IMR-90 (cell line): Measurements from ENCODE around the gene NINJ2. TPM values are rescaled to one million over a fixed set of nuclear protein-coding genes. Genes with fewer than 3 reads are reported as not detected.

Experiments used
- ATAC-seq: fragments of 200-7000 bp; cut with Tn5 transposase; 2 replicates; pipeline ENCODE4 v1.9.1; 2020; ENCODE audit warnings: low read depth, mild to moderate bottlenecking, moderate library complexity
- BruUV-seq: library from RNA; stranded (reverse); fragments of 400-500 nt; replicated peaks from 2 replicates; lab custom pipeline; 2021; lab: Mats Ljungman, UMichigan
- CTCF ChIA-PET: fragments of 300-600 bp; formaldehyde crosslinking; extraction: SDS; loops from one replicate; lab custom pipeline; 2021; ENCODE audit warnings: antibody characterized with exemption; lab: Yijun Ruan, JAX
- POLR2A ChIA-PET: fragments of 300-600 bp; sonication (Branson Sonifier 250); formaldehyde crosslinking; loops from one replicate; lab custom pipeline; 2022; ENCODE audit warnings: antibody characterized with exemption; ENCODE audit not compliant: unreplicated experiment; lab: Charles Lee
- DNase-seq: peaks from one replicate; pipeline ENCODE4 v3.0.0; 2013
- H2AFZ ChIP-seq: replicated peaks from 2 replicates; pipeline ENCODE3; 2013; ENCODE audit warnings: low read length, mild to moderate bottlenecking; ENCODE audit not compliant: poor library complexity
- H2AK5ac ChIP-seq: 2 replicates; pipeline ENCODE4 v1.6.1; 2013; ENCODE audit warnings: low read depth, low read length, inconsistent platforms
- H2AK9ac ChIP-seq: replicated peaks from 2 replicates; pipeline ENCODE3; 2013; ENCODE audit warnings: mild to moderate bottlenecking, low read depth, low read length, moderate library complexity; ENCODE audit not compliant: poor library complexity
- H2BK120ac ChIP-seq: 2 replicates; pipeline ENCODE4 v1.6.1; 2013; ENCODE audit warnings: low read depth, low read length, inconsistent platforms
- H2BK15ac ChIP-seq: 3 replicates; pipeline ENCODE4 v1.6.1; 2013; ENCODE audit warnings: low read depth, low read length, inconsistent platforms
- H2BK20ac ChIP-seq: 2 replicates; pipeline ENCODE4 v1.6.1; 2013; ENCODE audit warnings: low read depth, mild to moderate bottlenecking, inconsistent platforms, low read length, moderate library complexity
- H2BK5ac ChIP-seq: 2 replicates; pipeline ENCODE4 v1.6.1; 2013; ENCODE audit warnings: mild to moderate bottlenecking, low read depth, low read length, inconsistent platforms; ENCODE audit not compliant: poor library complexity, severe bottlenecking
- H3K14ac ChIP-seq: replicated peaks from 2 replicates; pipeline ENCODE4 v1.6.1; 2013; ENCODE audit warnings: low read depth, low read length, inconsistent platforms
- H3K18ac ChIP-seq: 2 replicates; pipeline ENCODE4 v1.6.1; 2013; ENCODE audit warnings: low read depth, low read length, control low read depth
- H3K23ac ChIP-seq: 2 replicates; pipeline ENCODE4 v1.6.1; 2013; ENCODE audit warnings: low read depth, low read length, inconsistent platforms
- H3K27ac ChIP-seq: 2 replicates; pipeline ENCODE4 v1.5.1; 2013; ENCODE audit warnings: mild to moderate bottlenecking, control low read depth, low read length; ENCODE audit not compliant: insufficient read depth
- H3K27me3 ChIP-seq: 2 replicates; pipeline ENCODE4 v1.6.1; 2013; ENCODE audit warnings: low read length; ENCODE audit not compliant: control insufficient read depth, insufficient read depth
- H3K36me3 ChIP-seq: 2 replicates; pipeline ENCODE4 v1.6.1; 2013; ENCODE audit warnings: low read length, mixed read lengths; ENCODE audit not compliant: control insufficient read depth, insufficient read depth
- H3K4ac ChIP-seq: 2 replicates; pipeline ENCODE4 v1.6.1; 2013; ENCODE audit warnings: low read depth, low read length, inconsistent platforms
- H3K4me1 ChIP-seq: 2 replicates; pipeline ENCODE4 v1.6.1; 2013; ENCODE audit warnings: low read length, mixed read lengths; ENCODE audit not compliant: control insufficient read depth, insufficient read depth
- H3K4me2 ChIP-seq: 2 replicates; pipeline ENCODE4 v1.6.1; 2013; ENCODE audit warnings: low read depth, mild to moderate bottlenecking, control low read depth, low read length, moderate library complexity
- H3K4me3 ChIP-seq: 2 replicates; pipeline ENCODE4 v1.5.1; 2013; ENCODE audit warnings: low read depth, mild to moderate bottlenecking, control low read depth, low read length, moderate library complexity; ENCODE audit not compliant: insufficient read depth
- H3K56ac ChIP-seq: 2 replicates; pipeline ENCODE4 v1.6.1; 2013; ENCODE audit warnings: low read length, inconsistent platforms; ENCODE audit not compliant: insufficient read depth; ENCODE audit errors: extremely low read depth
- H3K79me1 ChIP-seq, 2 experiments: 2 replicates each; pipeline ENCODE4 v1.6.1; 2013; ENCODE audit warnings: low read length in 2 of 2, inconsistent platforms in 1 of 2, low read depth in 1 of 2
- H3K9ac ChIP-seq: 2 replicates; pipeline ENCODE4 v1.6.1; 2013; ENCODE audit warnings: low read depth, low read length, control low read depth
- H3K9me1 ChIP-seq: 2 replicates; pipeline ENCODE4 v1.6.1; 2013; ENCODE audit warnings: low read length, inconsistent platforms; ENCODE audit not compliant: insufficient read depth
- H3K9me3 ChIP-seq: 2 replicates; pipeline ENCODE4 v1.6.1; 2013; ENCODE audit warnings: low read length; ENCODE audit not compliant: control insufficient read depth, insufficient read depth
- H4K20me1 ChIP-seq: 2 replicates; pipeline ENCODE4 v1.6.1; 2013; ENCODE audit warnings: low read length, inconsistent platforms; ENCODE audit not compliant: insufficient read depth
- H4K5ac ChIP-seq: 2 replicates; pipeline ENCODE4 v1.6.1; 2013; ENCODE audit warnings: mild to moderate bottlenecking, low read depth, low read length, control low read depth
- H4K8ac ChIP-seq, 2 experiments: 2 replicates each; pipeline ENCODE4 v1.6.1; 2013; ENCODE audit warnings: low read depth in 2 of 2, low read length in 2 of 2, control low read depth in 1 of 2, inconsistent platforms in 1 of 2
- H4K91ac ChIP-seq: 2 replicates; pipeline ENCODE4 v1.6.1; 2013; ENCODE audit warnings: low read depth, low read length, inconsistent platforms; ENCODE audit not compliant: insufficient read depth
- ELK1 ChIP-seq: fragments of 150-350 bp; IDR thresholded peaks from 2 replicates; pipeline ENCODE4 v1.6.1; 2016; ENCODE audit warnings: low read depth, mild to moderate bottlenecking, low read length, moderate library complexity, borderline replicate concordance
- FOS ChIP-seq: fragments of 150-350 bp; IDR thresholded peaks from 2 replicates; pipeline ENCODE4 v1.6.1; 2016; ENCODE audit warnings: low read depth, low read length
- MAZ ChIP-seq: IDR thresholded peaks from 2 replicates; pipeline ENCODE4 v1.6.1; 2012; ENCODE audit warnings: low read depth, mild to moderate bottlenecking, low read length, improper control_type of control experiment, moderate library complexity, borderline replicate concordance
- POLR2A ChIP-seq: IDR thresholded peaks from 2 replicates; pipeline ENCODE4 v1.6.1; 2012; ENCODE audit warnings: mild to moderate bottlenecking, low read depth, low read length
- RCOR1 ChIP-seq: IDR thresholded peaks from 2 replicates; pipeline ENCODE4 v1.6.1; 2012; ENCODE audit warnings: mild to moderate bottlenecking, low read length, improper control_type of control experiment; ENCODE audit not compliant: insufficient replicate concordance
- RFX5 ChIP-seq: IDR thresholded peaks from 2 replicates; pipeline ENCODE4 v1.8.0; 2012; ENCODE audit warnings: low read depth, mild to moderate bottlenecking, low read length, moderate library complexity
- WGBS, 2 experiments: methylation state at CpG; one replicate each; pipeline versions ENCODE4 v1.1.5 to v1.1.7; 2013; ENCODE audit warnings: missing lambda C conversion rate in 2 of 2; ENCODE audit not compliant: insufficient read length in 1 of 2; ENCODE audit errors: extremely low coverage in 2 of 2; 5-methylcytosine and 5-hydroxymethylcytosine counted together
- dilution Hi-C: fragments of 300-500 bp; cut with HindIII; formaldehyde crosslinking; loops from one replicate; pipeline ENCODE4 v1.14.3; 2018; ENCODE audit warnings: low sequenced_read_pairs; ENCODE audit not compliant: unreplicated experiment
- in situ Hi-C: fragments of 300-500 bp; cut with MboI; formaldehyde crosslinking; loops from 3 replicates; pipeline ENCODE4 v1.14.3; 2019; ENCODE audit warnings: low sequenced_read_pairs, inconsistent platforms, mixed read lengths
- intact Hi-C: fragments of 100-400 bp; cut with micrococcal nuclease; formaldehyde crosslinking; loops from 2 replicates; pipeline ENCODE4 v1.10.0; 2022
- polyA plus RNA-seq, 3 experiments: library from polyadenylated mRNA; depleted of rRNA; stranded (reverse); fragments of >200 nt; gene quantifications; 2 replicates each; pipeline ENCODE4 v1.2.3, GENCODE V29; 2012; ENCODE audit warnings: low replicate concordance in 1 of 3
- total RNA-seq: library from RNA; depleted of rRNA; stranded (reverse); fragments of >200 nt; gene quantifications from 2 replicates; pipeline ENCODE4 v1.2.3, GENCODE V29; 2012

NINJ2 gene
- total and polyA plus RNA-seq, 2 of the 4 experiments (the other 2 are of a cell fraction) = not detected

- Histone ChIP-seq H3K23ac (no peak overlapping the region; the same call in 1 of the 2 replicates), H4K5ac (no peak overlapping the region), H3K27ac (no peak overlapping the region), H2BK15ac (no peak overlapping the region), H3K4me2 (no peak overlapping the region), H4K20me1 (no peaks in the 10 kb centered on the region), H3K18ac (no peak overlapping the region), H4K91ac (no peak overlapping the region), H2AK5ac (no peak overlapping the region; the same call in 1 of the 2 replicates), H2AK9ac (no peak overlapping the region), H3K4ac (no peak overlapping the region), H2BK5ac (no peak overlapping the region), H3K27me3 (peaks cover 16% of the 10 kb centered on the region), H3K9ac (no peak overlapping the region), H3K56ac (no peak overlapping the region), H3K14ac (no peak overlapping the region), H2BK20ac (no peak overlapping the region), H3K9me3 (no peaks in the 10 kb centered on the region), H3K4me3 (no peak overlapping the region), H3K79me1 (no peaks in the 10 kb centered on the region), H3K9me1 (peaks cover 6% of the 10 kb centered on the region), H4K8ac (no peak overlapping the region), H2BK120ac (no peak overlapping the region), H3K4me1 (peaks cover 8% of the 10 kb centered on the region), H3K36me3 (no peaks in the 10 kb centered on the region), H2AFZ (peak overlapping the region; percentile 49)
- in situ Hi-C loops (no loop called here), intact Hi-C loops (no loop called here), dilution Hi-C loops (no loop called here)
- ChIA-PET POLR2A (no interaction called here), CTCF (interaction anchor here (0.9 to 1.6 kb wide), 4 partner anchors 11 to 138 kb away, joined by 3 to 4 read pairs (median 4); partner anchors contain the start of gene WNK1)
- TF ChIP-seq RFX5 (no peak), FOS (no peak), POLR2A (no peak), MAZ (no peak), ELK1 (no peak), RCOR1 (no peak)
- 20% methylated on average over 1 of the region's 5 CpGs; no CpG with 5 or more reads in 1 of the 2 experiments for WGBS, 2 experiments
- BruUV-seq = no TSS peak
- no peak for ATAC-seq
- DNase-seq = no peak
These were observed 49.2 kb downstream of the NINJ2 start for GRCh38 chr12:613996-614395.
